ENCODE measurements around the gene EXOC6. TPM values are rescaled to one million over a fixed set of nuclear protein-coding genes. Genes with fewer than 3 reads are reported as not detected.

The EXOC6 gene
- total RNA-seq, 2 donors from 2014 or later: 7.0 to 10.1 TPM

DNA sequence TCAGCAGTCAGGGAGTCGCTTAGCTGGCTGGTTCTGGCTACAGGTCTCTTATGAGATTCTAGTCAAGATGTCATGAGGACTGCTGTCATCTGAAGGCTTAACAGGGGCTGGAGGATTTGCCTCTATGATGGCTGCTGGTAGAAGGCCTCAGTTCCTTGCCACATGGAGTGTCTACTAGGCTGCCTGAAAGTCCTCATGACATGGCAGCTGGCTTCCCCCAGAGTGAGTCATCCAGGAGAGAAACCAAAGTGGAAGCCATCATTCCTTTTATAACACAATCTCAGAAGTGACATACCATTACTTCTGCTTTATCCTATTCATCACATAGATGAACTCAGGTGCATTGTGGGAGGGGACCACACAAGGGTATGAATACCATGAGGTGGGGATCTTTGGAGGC, 75.1 kb downstream of the EXOC6 start:
- TF ChIP-seq CTCF (IDR thresholded peaks at IDR 0.05): no peak
- Histone ChIP-seq H3K27ac (no peak overlapping the region), H3K27me3 (no peaks in the 10 kb centered on the region), H3K4me3 (no peak overlapping the region), H3K36me3 (no peaks in the 10 kb centered on the region), H3K9me3 (peaks cover 0 to 11% of the 10 kb centered on the region in 2 donors), H3K4me1 (no peaks in the 10 kb centered on the region)
- DNase-seq (ENCODE audit: low spot score): no peak

DNA sequence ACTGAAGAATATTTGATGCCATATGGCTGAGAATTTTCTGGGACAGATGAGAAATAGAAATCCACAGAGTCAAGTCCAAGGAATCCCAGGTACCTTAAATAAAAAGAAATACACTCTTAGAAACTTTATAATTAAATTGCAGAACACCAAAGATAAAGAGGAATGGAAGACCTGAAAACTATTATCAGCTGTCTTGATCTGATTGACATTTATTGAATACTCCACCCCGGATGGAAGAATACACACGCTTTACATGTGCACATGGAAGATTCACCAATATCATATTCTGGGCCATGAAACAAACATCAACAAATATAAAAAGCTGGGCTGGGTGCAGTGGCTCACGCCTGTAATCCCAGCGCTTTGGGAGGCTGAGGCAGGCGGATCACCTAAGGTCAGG, 81.6 kb downstream of the EXOC6 start:
- DNase-seq (ENCODE audit: low spot score): no peak
- no peaks in the 10 kb centered on the region for H3K9me3 ChIP-seq
- no peak overlapping the region for H3K4me3 ChIP-seq
- H3K27ac ChIP-seq: no peak overlapping the region
- no peaks in the 10 kb centered on the region for H3K4me1 ChIP-seq
- H3K27me3 ChIP-seq: no peaks in the 10 kb centered on the region
- no peak for TF ChIP-seq CTCF (IDR thresholded peaks at IDR 0.05)
- no peaks in the 10 kb centered on the region for H3K36me3 ChIP-seq

DNA sequence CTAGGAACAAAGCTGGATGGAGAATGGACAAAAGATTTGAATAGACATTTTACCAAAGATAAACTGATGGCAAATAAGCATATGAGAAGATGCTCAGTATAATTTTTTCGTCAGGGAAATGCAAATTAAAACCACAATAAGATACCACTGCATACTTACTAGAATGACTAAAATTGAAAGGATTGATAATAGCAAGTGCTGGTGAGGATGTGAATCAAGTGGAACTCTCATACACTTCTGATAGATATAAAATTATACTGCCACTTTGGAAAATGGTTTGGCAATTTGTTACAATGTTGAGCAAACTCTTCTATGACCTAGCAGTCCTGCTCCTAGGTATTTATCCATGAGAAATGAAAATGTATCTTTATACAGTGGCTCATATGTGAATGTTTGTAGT, 83.3 kb downstream of the EXOC6 start:
- Histone ChIP-seq H3K36me3 (no peaks in the 10 kb centered on the region), H3K27ac (no peak overlapping the region), H3K27me3 (no peaks in the 10 kb centered on the region), H3K9me3 (no peaks in the 10 kb centered on the region), H3K4me1 (no peaks in the 10 kb centered on the region), H3K4me3 (no peak overlapping the region)
- no peak for TF ChIP-seq CTCF (IDR thresholded peaks at IDR 0.05)
- no peak for DNase-seq (ENCODE audit: low spot score)

DNA sequence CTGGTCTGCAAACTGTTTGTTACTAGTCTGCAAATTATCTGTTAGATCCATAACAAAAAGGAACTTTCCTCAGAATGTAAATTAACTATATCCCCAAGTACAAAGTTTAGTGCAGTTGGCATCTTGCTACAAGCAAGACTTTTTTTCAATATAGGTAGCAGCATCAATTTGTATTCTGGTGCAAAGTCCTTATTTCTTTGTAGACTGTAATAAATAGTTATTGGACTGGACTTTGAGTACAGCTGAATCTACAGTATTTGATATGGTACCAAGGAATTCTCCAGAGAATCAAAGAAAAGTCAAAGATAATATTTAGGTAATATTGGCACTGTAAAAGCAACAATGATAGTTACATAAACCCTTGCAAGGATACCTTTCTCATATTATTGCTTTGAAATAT, 89.6 kb downstream of the EXOC6 start:
- no peaks in the 10 kb centered on the region for H3K9me3 ChIP-seq
- no peak for DNase-seq (ENCODE audit: low spot score)
- no peak for TF ChIP-seq CTCF (IDR thresholded peaks at IDR 0.05)
- H3K27ac ChIP-seq: no peak overlapping the region
- no peaks in the 10 kb centered on the region for H3K4me1 ChIP-seq
- H3K27me3 ChIP-seq: no peaks in the 10 kb centered on the region
- H3K4me3 ChIP-seq: no peak overlapping the region
- H3K36me3 ChIP-seq: no peaks in the 10 kb centered on the region

- no peak for DNase-seq (ENCODE audit: low spot score)
- no peak overlapping the region for H3K4me3 ChIP-seq
- H3K4me1 ChIP-seq: no peaks in the 10 kb centered on the region
- H3K36me3 ChIP-seq: no peaks in the 10 kb centered on the region
- TF ChIP-seq CTCF (IDR thresholded peaks at IDR 0.05): no peak
- no peak overlapping the region for H3K27ac ChIP-seq
- H3K27me3 ChIP-seq: no peaks in the 10 kb centered on the region
- no peaks in the 10 kb centered on the region for H3K9me3 ChIP-seq
These were observed 90.5 kb downstream of the EXOC6 start for GRCh38 chr10:92938841-92939240.

DNA sequence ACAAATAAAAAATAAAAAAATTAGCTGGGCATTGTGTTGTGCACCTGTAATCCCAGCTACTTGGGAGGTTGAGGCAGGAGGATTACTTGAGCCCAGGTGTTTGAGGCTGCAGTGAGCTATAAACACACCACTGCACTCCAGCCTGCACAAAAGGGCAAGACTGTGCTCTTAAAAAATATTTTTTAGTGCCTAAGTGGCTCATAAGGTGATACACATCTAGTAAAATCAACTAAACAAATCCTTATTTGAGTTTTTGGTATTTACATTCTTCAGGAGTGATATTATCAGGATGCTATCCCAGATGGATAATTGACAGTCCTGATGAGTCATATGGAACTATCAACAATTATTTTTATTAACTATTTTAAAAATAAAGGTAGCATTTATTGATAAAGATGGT, 93.9 kb downstream of the EXOC6 start:
- Histone ChIP-seq H3K4me1 (no peaks in the 10 kb centered on the region), H3K27me3 (no peaks in the 10 kb centered on the region), H3K36me3 (no peaks in the 10 kb centered on the region), H3K9me3 (no peaks in the 10 kb centered on the region), H3K4me3 (no peak overlapping the region), H3K27ac (no peak overlapping the region)
- no peak for TF ChIP-seq CTCF (IDR thresholded peaks at IDR 0.05)
- no peak for DNase-seq (ENCODE audit: low spot score)
